ENCODE measurements around the gene LRRC42. TPM values are rescaled to one million over a fixed set of nuclear protein-coding genes. Genes with fewer than 3 reads are reported as not detected.

LRRC42 gene
- total and polyA plus RNA-seq, 9 donors: 14.5 to 29.1 (median 20.8) TPM

DNA sequence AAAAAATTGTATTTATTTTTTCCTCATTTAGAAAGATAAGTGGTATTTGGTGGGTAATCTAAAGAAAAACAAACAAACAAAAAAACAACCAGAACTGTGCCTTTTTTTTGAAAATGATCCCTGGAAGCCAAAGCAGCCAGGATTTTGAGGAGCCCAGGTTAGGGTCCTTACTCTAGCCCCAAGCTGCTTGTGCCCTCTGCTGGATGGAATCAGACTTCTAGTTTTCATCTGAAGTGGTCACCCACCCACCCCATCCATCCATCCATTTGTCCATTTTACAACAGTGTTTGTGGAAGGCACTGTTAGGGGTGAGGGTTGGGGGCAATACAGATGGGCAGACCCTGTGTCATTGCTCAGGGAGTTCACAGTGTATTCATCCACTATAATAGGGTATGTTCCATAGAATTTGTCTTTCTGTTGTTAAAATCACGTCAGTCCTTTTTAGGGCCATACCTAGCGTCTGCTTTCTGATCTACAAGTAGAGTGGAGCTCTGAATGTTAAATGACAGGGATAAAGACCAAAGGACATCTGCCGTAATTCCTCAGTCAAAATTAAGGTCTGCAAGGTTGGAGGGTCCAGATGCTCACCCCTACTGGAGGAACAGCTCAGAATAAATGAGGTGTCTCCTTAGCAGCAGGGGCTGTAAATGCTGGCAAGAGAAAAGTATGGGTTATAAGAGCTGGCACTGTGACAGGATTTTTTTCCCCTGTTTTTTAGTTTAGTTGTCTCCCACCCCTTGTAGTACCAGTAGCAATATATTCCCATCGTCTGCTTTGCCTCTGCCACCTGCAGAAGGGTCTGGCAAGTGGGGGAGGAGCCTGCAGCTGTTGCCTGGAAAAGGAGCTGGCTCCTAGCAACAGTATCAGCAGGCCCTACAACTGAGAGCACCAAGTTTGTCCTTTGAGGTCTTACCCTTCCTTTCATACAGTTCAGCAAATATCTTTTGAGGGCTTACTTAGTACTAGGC lies 3.2 kb downstream of the LRRC42 start:
- intact Hi-C loops (cut with DNase I): loop anchor here in 3 of 4 donors (5.0 kb wide), 2 partner anchors 52 to 62 kb away; partner anchors contain the start of gene YIPF1 (in 2 of the 3)
- H3K27me3 ChIP-seq: no peaks in the 10 kb centered on the region
- no peak overlapping the region for H3K27ac ChIP-seq

DNA sequence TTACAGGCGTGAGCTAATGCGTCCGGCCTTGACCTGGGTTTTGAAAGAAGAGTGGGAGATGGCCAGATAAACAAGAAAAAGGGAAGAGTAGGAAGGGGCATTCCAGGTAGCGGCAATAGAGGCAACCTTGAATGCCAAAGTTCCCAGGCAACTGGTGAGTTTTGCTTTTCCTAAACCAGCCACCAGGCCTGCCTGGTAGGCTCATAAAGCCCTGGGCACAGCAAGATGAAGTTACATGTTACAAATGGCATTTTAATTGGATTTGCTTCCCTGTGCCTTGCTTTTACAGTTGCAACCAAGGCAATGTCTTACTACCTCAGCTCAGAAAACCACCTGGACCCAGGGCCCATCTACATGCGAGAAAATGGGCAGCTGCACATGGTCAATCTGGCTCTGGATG lies 5.5 kb downstream of the LRRC42 start:
- no peaks in the 10 kb centered on the region for H3K9me3 ChIP-seq
- no peak overlapping the region for H3K4me3 ChIP-seq
- WGBS, 3 donors: 90 to 92% (median 92%) methylated on average over 5 of the region's 5 CpGs
- TF ChIP-seq POLR2A (IDR thresholded peaks at IDR 0.05) (no peak), EP300 (IDR thresholded peaks at IDR 0.05) (no peak)
- TF ChIP-seq, protein P1, sequence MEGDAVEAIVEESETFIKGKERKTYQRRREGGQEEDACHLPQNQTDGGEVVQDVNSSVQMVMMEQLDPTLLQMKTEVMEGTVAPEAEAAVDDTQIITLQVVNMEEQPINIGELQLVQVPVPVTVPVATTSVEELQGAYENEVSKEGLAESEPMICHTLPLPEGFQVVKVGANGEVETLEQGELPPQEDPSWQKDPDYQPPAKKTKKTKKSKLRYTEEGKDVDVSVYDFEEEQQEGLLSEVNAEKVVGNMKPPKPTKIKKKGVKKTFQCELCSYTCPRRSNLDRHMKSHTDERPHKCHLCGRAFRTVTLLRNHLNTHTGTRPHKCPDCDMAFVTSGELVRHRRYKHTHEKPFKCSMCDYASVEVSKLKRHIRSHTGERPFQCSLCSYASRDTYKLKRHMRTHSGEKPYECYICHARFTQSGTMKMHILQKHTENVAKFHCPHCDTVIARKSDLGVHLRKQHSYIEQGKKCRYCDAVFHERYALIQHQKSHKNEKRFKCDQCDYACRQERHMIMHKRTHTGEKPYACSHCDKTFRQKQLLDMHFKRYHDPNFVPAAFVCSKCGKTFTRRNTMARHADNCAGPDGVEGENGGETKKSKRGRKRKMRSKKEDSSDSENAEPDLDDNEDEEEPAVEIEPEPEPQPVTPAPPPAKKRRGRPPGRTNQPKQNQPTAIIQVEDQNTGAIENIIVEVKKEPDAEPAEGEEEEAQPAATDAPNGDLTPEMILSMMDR (IDR thresholded peaks at IDR 0.05): no peak
- no peak overlapping the region for H3K27ac ChIP-seq
- H3K36me3 ChIP-seq: no peaks in the 10 kb centered on the region
- H3K27me3 ChIP-seq: no peaks in the 10 kb centered on the region
- peaks cover 4% of the 10 kb centered on the region for H3K4me1 ChIP-seq (ENCODE audit: insufficient read depth)
- intact Hi-C loops (cut with DNase I): loop anchor here in 1 of 4 donors (10.0 kb wide), 1 partner anchor 97 kb away; no protein-coding TSS in a partner anchor
- DNase-seq: no peak

More for the DNA sequence above, 3.2 kb downstream of the LRRC42 start:
- Histone ChIP-seq H3K4me1 (ENCODE audit: insufficient read depth) (peaks cover 11% of the 10 kb centered on the region), H3K36me3 (no peaks in the 10 kb centered on the region), H3K9me3 (no peaks in the 10 kb centered on the region), H3K4me3 (no peak overlapping the region)
- DNase-seq: peak in 2 of 5 donors; percentile 23 to 53
- TF ChIP-seq, protein P1 (IDR thresholded peaks at IDR 0.05): peak in 2 of 3 donors; percentile 24 to 41
- TF ChIP-seq EP300 (IDR thresholded peaks at IDR 0.05): no peak
- 76 to 80% (median 79%) methylated on average over 4 of the region's 4 CpGs for WGBS, 3 donors

DNA sequence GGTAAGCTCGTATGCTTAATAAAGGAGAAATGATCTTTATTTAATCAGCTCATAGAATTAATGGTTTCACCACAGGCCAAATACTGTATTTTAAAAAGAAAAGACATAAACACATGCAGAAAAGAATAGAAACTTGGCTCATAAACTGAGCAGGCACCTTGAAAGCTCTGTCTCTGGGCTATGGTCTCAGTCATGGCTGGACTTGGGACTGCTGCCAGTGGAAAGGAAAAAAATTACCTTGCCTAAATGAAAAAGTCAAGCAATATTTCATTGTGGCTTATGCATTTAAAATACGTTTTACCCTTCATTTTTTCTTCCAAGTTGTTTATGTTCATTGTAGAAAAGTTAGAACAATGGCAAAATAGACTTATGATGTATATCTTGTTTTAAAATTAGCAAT lies 8.0 kb downstream of the LRRC42 start:
- no peaks in the 10 kb centered on the region for H3K4me1 ChIP-seq (ENCODE audit: insufficient read depth)
- intact Hi-C loops (cut with DNase I): loop anchor here in 1 of 4 donors (10.0 kb wide), 1 partner anchor 99 kb away; no protein-coding TSS in a partner anchor

More for the DNA sequence above, 8.0 kb downstream of the LRRC42 start:
- Histone ChIP-seq H3K36me3 (no peaks in the 10 kb centered on the region), H3K27ac (no peak overlapping the region), H3K9me3 (no peaks in the 10 kb centered on the region), H3K4me3 (no peak overlapping the region), H3K27me3 (no peaks in the 10 kb centered on the region)
- TF ChIP-seq EP300 (IDR thresholded peaks at IDR 0.05) (no peak), POLR2A (IDR thresholded peaks at IDR 0.05) (no peak)
- TF ChIP-seq, protein P1 (IDR thresholded peaks at IDR 0.05): no peak
- DNase-seq: no peak
- WGBS, 3 donors: 69 to 82% (median 81%) methylated on average over 2 of the region's 2 CpGs

Measured in ovary (tissue), 9 donors.